ENCODE measurements around the gene PTPN1.

GRCh38 chr20:50607436-50607835 is 97.3 kb downstream of the PTPN1 start:
- TF ChIP-seq, protein P1, sequence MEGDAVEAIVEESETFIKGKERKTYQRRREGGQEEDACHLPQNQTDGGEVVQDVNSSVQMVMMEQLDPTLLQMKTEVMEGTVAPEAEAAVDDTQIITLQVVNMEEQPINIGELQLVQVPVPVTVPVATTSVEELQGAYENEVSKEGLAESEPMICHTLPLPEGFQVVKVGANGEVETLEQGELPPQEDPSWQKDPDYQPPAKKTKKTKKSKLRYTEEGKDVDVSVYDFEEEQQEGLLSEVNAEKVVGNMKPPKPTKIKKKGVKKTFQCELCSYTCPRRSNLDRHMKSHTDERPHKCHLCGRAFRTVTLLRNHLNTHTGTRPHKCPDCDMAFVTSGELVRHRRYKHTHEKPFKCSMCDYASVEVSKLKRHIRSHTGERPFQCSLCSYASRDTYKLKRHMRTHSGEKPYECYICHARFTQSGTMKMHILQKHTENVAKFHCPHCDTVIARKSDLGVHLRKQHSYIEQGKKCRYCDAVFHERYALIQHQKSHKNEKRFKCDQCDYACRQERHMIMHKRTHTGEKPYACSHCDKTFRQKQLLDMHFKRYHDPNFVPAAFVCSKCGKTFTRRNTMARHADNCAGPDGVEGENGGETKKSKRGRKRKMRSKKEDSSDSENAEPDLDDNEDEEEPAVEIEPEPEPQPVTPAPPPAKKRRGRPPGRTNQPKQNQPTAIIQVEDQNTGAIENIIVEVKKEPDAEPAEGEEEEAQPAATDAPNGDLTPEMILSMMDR (IDR thresholded peaks at IDR 0.05 in 8 of 11, conservative IDR thresholded peaks at IDR 0.05 in 3 of 11) = no peak
- TF ChIP-seq POLR2A (IDR thresholded peaks at IDR 0.05) (no peak), POLR2AphosphoS5 (IDR thresholded peaks at IDR 0.05) (no peak)
